Body of pancreas (tissue), 4 donors: ENCODE data around the gene PIP4K2C. TPM values are rescaled to one million over a fixed set of nuclear protein-coding genes. Genes with fewer than 3 reads are reported as not detected.
"Not testable (repeated sequence)": the region's sequence is repeated elsewhere in the genome, so short reads cannot be mapped to it uniquely, and the experiment has no call there.

Source experiments
- ATAC-seq: fragments of 150-250 bp; one replicate; pipeline ENCODE4 v1.9.1; 2016
- DNase-seq, 4 donors: peaks; one replicate each; pipeline ENCODE4 v3.0.0-alpha.2; 2019
- H3K27ac ChIP-seq, 4 donors: fragments of 200-600 bp; sonication (generic); 1 replicate in 3 of 4; 2 replicates in 1 of 4; pipeline versions ENCODE4 v1.5.1 to v1.6.1; 2016 to 2019; ENCODE audit warnings: mild to moderate bottlenecking in 1 of 4, mixed read lengths in 1 of 4, moderate library complexity in 1 of 4
- H3K27me3 ChIP-seq, 2 donors: fragments of 200-600 bp; sonication (generic); one replicate each; pipeline ENCODE4 v1.6.0; 2016; ENCODE audit warnings: mild to moderate bottlenecking in 1 of 2
- H3K36me3 ChIP-seq, 2 donors: fragments of 200-600 bp; sonication (generic); replicated peaks in 1 of 2; 2 replicates each; pipeline ENCODE4 v1.5.1; 2016; ENCODE audit warnings: low read depth in 2 of 2; ENCODE audit not compliant: insufficient read depth in 1 of 2
- H3K4me1 ChIP-seq: fragments of 200-600 bp; sonication (generic); one replicate; pipeline ENCODE4 v1.6.0; 2016
- H3K4me3 ChIP-seq, 2 donors: fragments of 200-600 bp; sonication (generic); 1 replicate in 1 of 2; 2 replicates in 1 of 2; pipeline ENCODE4 v1.5.1; 2016 to 2019
- H3K9me3 ChIP-seq, 3 donors: fragments of 200-600 bp; sonication (generic); 1 replicate in 2 of 3; 2 replicates in 1 of 3; pipeline ENCODE4 v1.5.1; 2016
- CTCF ChIP-seq, 7 experiments: fragments of 450-650 bp in 4 of 7; fragments of 200-600 bp in 3 of 7; sonication (generic) in 3 of 7; IDR thresholded peaks; one replicate each; pipeline ENCODE4 v1.5.1; 2016 to 2019; ENCODE audit warnings: antibody characterized with exemption in 7 of 7
- POLR2A ChIP-seq, 3 donors: fragments of 450-650 bp; IDR thresholded peaks; one replicate each; pipeline ENCODE4 v1.6.1; 2016; ENCODE audit warnings: antibody characterized with exemption in 3 of 3, mild to moderate bottlenecking in 2 of 3
- WGBS, 2 donors: methylation state at CpG; one replicate each; pipeline ENCODE4 v1.1.5; 2017; 5-methylcytosine and 5-hydroxymethylcytosine counted together
- intact Hi-C: fragments of 100-400 bp; cut with DNase I; formaldehyde crosslinking; loops from one replicate; pipeline ENCODE4 v1.15.1; 2023
- total RNA-seq, 2 donors: library from RNA; depleted of rRNA; stranded (reverse); fragments of >200 nt; gene quantifications; one replicate each; pipeline ENCODE4 v1.1.0, GENCODE V29; 2016

The PIP4K2C gene
- total RNA-seq, 2 donors from 2014 or later, result 12.2 to 48.0 TPM

- intact Hi-C loops, result no loop called here
- H3K4me1 ChIP-seq, result no peaks in the 10 kb centered on the region
- TF ChIP-seq CTCF (IDR thresholded peaks at IDR 0.05) (no peak), POLR2A (IDR thresholded peaks at IDR 0.05) (no peak)
- H3K27ac ChIP-seq, result no peak overlapping the region
- no peak for DNase-seq
- no peaks in the 10 kb centered on the region for H3K36me3 ChIP-seq
- 72 to 79% methylated on average over 4 of the region's 4 CpGs for WGBS, 2 donors
- H3K4me3 ChIP-seq, result no peak overlapping the region
- no peak for ATAC-seq
- H3K9me3 ChIP-seq, result no peaks in the 10 kb centered on the region
- H3K27me3 ChIP-seq, result no peaks in the 10 kb centered on the region
These were observed 32.1 kb upstream of the PIP4K2C start for GRCh38 chr12:57558864-57559263.

- no peaks in the 10 kb centered on the region for H3K9me3 ChIP-seq
- intact Hi-C loops, result no loop called here
- no peaks in the 10 kb centered on the region for H3K4me1 ChIP-seq
- ATAC-seq (no peak), DNase-seq (no peak)
- no peak for TF ChIP-seq CTCF (IDR thresholded peaks at IDR 0.05)
- TF ChIP-seq POLR2A (IDR thresholded peaks at IDR 0.05), result no peak
- no peak overlapping the region for H3K4me3 ChIP-seq
- no peak overlapping the region for H3K27ac ChIP-seq
- no peaks in the 10 kb centered on the region for H3K27me3 ChIP-seq
- 88 to 94% methylated on average over 2 of the region's 2 CpGs for WGBS, 2 donors
- H3K36me3 ChIP-seq, result no peaks in the 10 kb centered on the region
These were observed 30.5 kb upstream of the PIP4K2C start for GRCh38 chr12:57560516-57560915.

- WGBS, 2 donors, result 81 to 85% methylated on average over 1 of the region's 1 CpG
- not testable (repeated sequence) for ATAC-seq
These were observed 29.9 kb upstream of the PIP4K2C start for GRCh38 chr12:57561117-57561516.

GRCh38 chr12:57563358-57563757 is 27.6 kb upstream of the PIP4K2C start:
- Histone ChIP-seq H3K27ac (no peak overlapping the region), H3K4me1 (no peaks in the 10 kb centered on the region), H3K4me3 (no peak overlapping the region), H3K9me3 (no peaks in the 10 kb centered on the region), H3K36me3 (no peaks in the 10 kb centered on the region), H3K27me3 (no peaks in the 10 kb centered on the region)
- DNase-seq, result no peak
- 57 to 58% methylated on average over 4 of the region's 4 CpGs for WGBS, 2 donors
- intact Hi-C loops, result no loop called here
- no peak for ATAC-seq
- no peak for TF ChIP-seq POLR2A (IDR thresholded peaks at IDR 0.05)
- no peak for TF ChIP-seq CTCF (IDR thresholded peaks at IDR 0.05)

More at GRCh38 chr12:57561117-57561516, 29.9 kb upstream of the PIP4K2C start:
- H3K27ac ChIP-seq, H3K36me3 ChIP-seq, H3K27me3 ChIP-seq, intact Hi-C loops, H3K4me1 ChIP-seq, DNase-seq, H3K4me3 ChIP-seq, H3K9me3 ChIP-seq: not testable (repeated sequence)

GRCh38 chr12:57564178-57564740 is 26.7 kb upstream of the PIP4K2C start:
- H3K4me3 ChIP-seq, result no peak overlapping the region
- no peak for DNase-seq
- no peak for ATAC-seq
- H3K4me1 ChIP-seq, result no peaks in the 10 kb centered on the region
- no peak overlapping the region for H3K27ac ChIP-seq
- WGBS, 2 donors, result 70 to 78% methylated on average over 7 of the region's 7 CpGs
- no peak for TF ChIP-seq CTCF (IDR thresholded peaks at IDR 0.05)
- intact Hi-C loops, result no loop called here
- no peaks in the 10 kb centered on the region for H3K9me3 ChIP-seq
- H3K36me3 ChIP-seq, result no peaks in the 10 kb centered on the region
- H3K27me3 ChIP-seq, result no peaks in the 10 kb centered on the region
